HG02970 (cell line): ENCODE results near the gene PLD5.

Experiments used
- ATAC-seq: cut with Tn5 transposase; IDR thresholded peaks from one replicate; pipeline ENCODE4 v1.9.1; 2021; ENCODE audit warnings: mild to moderate bottlenecking, moderate library complexity, moderate number of reproducible peaks; ENCODE audit not compliant: unreplicated experiment, low FRiP score

Gene PLD5

GRCh38 chr1:242524571-242525359 is at the start of gene PLD5:
Gene PLD5 (minus strand): TSS chr1:242524697.
- ATAC-seq: no peak

DNA sequence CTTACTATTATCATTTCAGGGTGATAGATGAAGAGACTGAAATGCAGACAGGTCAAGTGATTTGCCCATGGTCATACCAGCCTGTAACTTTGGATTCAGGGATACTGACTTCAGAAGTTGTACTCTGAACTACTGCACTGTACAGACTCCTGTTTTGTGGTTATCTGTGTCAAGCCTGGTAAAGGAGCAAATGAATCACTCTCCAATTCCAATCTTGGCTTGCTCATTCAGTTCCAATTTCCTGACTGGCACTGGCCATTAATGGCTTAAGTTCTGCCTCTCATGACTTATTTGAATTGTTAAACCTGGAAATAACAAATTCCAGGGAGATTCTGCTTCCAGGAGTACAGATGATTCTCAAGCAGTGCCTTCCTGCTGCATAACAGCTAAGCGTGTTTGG is 45.4 kb upstream of the PLD5 start:
- no peak for ATAC-seq

GRCh38 chr1:242568666-242569065 is 44.2 kb upstream of the PLD5 start:
- no peak for ATAC-seq

DNA sequence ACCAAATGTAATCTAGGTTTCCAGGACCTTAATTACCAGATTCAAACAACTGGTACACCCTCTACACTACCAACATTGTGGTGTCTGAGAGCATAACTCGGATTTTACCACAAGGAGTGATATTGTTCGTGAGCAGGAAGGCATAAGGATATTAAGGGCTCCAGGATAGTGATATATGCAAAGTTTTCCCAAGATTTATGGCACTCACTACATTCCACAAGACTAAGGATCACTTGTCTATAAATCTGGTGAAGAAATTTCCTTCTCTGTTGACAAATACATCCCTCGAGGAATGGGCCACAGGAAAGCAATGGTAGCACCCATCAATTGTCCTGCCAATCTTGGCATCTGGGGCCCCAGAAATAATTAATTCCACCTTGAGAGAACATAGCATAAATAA is 43.1 kb upstream of the PLD5 start:
- no peak for ATAC-seq

DNA sequence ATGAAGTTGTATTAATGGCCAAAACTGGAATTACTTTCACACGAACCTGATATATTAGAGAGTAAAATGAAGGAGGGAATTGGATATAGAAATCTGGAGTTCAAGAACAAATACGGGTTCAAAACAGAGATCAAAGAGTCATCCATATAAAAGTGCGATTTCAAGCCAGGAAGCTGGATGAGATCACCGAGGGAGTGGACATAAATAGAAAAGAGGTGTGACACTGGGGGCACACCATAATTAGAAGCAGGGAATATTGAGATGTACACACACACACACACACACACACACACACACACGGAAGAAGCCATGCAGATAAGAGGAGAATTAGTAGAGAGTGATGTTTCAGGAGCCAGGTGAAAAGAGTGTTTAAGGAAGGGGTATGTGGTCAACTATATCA is 32.3 kb upstream of the PLD5 start:
- ATAC-seq: no peak

DNA sequence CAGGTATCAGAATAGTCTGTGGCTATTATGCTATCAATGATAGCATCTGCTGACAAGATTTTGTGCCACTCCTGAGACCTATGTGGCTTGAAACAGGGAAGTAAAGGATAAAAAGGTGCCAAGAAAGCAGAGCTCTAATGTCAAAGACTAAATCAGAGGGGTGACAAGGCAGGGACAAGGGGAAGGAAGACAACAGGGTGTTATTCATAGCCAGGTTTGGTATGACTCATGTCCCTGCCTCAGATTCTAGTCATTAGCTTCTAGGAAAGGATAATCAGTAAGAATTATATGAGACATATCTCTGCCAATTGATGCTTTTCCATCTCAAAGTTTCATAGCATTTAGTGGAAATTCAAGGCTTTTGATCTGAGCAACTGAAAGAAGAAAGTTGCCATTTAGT is 31.8 kb upstream of the PLD5 start:
- no peak for ATAC-seq

- no peak for ATAC-seq
Observed at GRCh38 chr1:242554577-242554976, 30.1 kb upstream of the PLD5 start.

- no peak for ATAC-seq
Observed at GRCh38 chr1:242546849-242547729, 22.6 kb upstream of the PLD5 start.

- no peak for ATAC-seq
Observed at GRCh38 chr1:242546441-242546840, 21.9 kb upstream of the PLD5 start.

GRCh38 chr1:242544071-242544470 is 19.6 kb upstream of the PLD5 start:
- ATAC-seq: no peak

GRCh38 chr1:242542271-242542670 is 17.8 kb upstream of the PLD5 start:
- ATAC-seq: no peak

- ATAC-seq: no peak
Observed at GRCh38 chr1:242535986-242536385, 11.5 kb upstream of the PLD5 start.

DNA sequence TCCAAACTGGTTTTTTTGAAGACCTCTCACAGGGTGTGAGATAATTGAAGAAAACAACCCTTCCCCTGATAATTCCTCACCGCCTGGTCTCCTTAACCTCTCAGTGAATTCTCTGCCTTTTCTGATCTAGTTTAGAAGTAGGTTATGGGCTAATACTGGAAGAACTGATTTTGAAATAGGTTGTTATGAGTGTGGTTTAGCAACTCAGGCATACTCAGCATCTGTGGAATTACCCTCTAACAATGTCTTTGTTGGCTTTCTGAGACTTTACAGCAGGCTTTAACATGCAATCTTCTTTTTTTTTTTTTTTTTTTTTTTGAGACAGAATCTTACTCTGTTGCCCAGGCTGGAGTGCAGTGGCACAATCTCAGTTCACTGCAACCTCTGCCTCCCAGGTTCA is 10.3 kb upstream of the PLD5 start:
- no peak for ATAC-seq

GRCh38 chr1:242530761-242531160 is 6.3 kb upstream of the PLD5 start:
- no peak for ATAC-seq

GRCh38 chr1:242525769-242526168 is 1.3 kb upstream of the PLD5 start:
- ATAC-seq: no peak

DNA sequence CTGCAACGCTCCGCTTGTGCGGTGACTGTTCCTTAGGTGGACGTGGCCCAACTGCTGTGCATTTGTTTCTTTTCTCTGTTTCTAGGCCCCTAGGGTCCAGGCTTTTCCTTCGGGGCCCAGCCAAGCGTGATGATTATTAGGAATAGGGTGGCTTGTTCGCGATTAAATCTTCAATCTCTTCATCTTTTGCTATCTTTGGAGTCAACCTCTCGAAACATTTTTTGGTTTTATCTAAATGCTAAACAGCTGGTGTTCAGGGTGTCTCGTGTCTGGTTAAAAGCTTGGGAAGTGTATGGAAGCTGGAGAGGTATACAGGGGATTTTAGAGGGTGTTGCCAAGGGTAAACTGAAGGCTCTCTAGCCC is 844 bp upstream of the PLD5 start:
- no peak for ATAC-seq

DNA sequence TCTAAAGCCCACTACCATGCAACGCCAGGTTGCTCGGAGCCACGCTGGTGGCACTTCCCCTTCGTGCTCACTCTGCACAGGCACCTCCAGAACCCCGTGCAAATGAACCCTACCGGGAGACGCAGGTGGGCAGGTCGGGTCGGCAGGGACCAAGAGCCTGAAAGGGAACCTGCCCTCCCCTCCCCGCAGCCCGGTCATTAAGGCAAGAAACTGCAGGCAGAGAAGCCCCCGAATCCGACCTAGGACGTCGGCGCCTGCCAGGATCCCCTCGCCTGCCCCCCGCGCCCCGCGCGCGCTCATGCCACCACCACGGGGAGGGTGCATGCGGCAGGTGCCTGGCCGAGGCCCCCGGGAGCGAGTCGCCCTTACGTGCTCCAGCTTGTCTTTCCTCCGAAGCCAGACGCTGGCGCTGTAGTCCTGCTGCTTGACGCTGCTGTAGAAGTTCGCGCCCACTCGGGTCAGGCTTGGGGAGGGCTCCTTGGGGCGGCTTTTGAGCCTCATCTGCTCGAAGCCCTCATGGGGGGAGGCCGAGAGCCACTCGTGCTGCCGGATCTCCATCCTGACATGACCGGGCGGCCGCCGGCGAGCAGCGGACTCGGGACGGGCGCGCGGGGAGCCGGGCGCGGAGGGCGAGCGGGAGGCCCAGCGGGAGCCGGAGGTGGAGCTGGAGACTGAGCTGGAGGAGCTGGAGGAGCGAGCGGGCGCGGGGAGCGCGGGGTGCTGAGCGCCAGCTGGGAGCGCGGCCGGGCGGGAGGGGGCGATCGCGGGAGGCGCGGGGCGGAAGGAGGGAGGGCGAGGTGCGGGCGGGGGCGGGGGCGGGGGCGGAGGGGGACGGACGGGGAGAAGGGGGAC is 552 bp downstream of the PLD5 start:
- no peak for ATAC-seq

DNA sequence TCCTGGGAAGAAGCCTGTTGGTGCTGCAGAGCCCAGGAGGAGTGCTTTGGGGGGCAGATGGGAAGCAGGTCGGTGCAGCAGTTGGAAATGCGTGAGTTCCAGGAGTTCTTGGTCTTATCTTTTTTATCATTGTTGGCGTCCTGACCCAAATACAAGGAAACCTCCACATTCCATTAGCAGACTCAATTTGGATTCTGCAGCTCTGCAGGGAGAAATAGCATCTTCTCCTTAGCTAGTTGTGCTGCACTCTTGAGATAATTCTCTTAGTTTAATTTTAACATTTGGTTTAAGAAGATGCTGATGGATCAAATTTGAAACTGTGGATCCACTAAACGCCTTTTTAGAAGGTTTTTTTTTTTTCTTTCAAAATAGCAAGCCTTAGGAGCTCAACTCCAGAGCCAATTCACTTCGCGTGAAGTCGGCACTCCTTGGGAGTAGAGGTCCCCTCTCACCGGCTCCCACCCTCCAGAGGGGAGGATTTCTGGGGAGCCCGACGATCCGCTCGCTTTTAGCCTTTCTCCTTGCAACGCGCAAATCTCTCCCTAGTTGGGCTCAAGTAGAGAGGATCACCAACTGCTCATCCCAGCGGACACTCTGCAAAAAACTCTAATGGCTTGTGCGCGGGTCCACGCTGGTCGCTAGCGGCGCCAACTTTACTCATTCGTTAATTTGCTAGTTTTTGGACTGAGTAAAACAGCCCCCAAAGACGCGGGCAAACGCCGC is 1.3 kb downstream of the PLD5 start:
- ATAC-seq: no peak

GRCh38 chr1:242522304-242522945 is 2.1 kb downstream of the PLD5 start:
- ATAC-seq: no peak

DNA sequence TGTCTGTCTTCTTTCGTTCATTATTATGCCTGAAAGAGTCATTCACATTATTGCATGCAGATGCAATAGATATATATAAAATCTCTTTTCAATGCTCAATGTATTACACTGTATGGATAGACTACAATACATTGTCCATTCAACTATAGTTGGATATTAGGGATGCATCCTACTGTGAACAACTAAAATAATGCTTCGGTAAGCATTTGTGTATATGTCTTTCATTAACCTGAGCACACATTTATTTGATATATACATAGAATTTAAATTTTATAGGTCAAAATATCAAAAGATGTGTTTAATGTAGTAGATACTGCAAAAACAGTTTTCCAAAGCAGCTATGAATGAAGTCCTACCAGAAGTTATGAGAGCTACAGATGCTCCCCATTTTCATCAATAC is 8.9 kb downstream of the PLD5 start:
- ATAC-seq: no peak
